K562 (cell line): ENCODE measurements around the gene DCAF7. TPM values are rescaled to one million over a fixed set of nuclear protein-coding genes. Genes with fewer than 3 reads are reported as not detected.

Experiments used
- ATAC-seq: fragments of 200-7000 bp; cut with Tn5 transposase; 3 replicates; pipeline ENCODE4 v1.9.1; 2020; ENCODE audit warnings: moderate library complexity
- BruUV-seq: library from RNA; stranded (reverse); fragments of 400-500 nt; replicated peaks from 2 replicates; lab custom pipeline; 2021; lab: Mats Ljungman, UMichigan
- CTCF ChIA-PET: fragments of 300-600 bp; formaldehyde crosslinking; extraction: SDS; loops from one replicate; lab custom pipeline; 2021; ENCODE audit warnings: low intra/inter-chr PET ratio; lab: Yijun Ruan, JAX
- POLR2A ChIA-PET: fragments of 300-600, 350-650 bp; sonication (Branson Sonifier 250); formaldehyde crosslinking; extraction: SDS; loops from one replicate; lab custom pipeline; 2021; ENCODE audit warnings: antibody characterized with exemption, inconsistent platforms; lab: Yijun Ruan, JAX
- DNase-seq, 4 experiments: peaks; one replicate each; pipeline versions ENCODE4 v3.0.0 to v3.0.0-alpha.2; 2011 to 2018; ENCODE audit warnings: low spot score in 3 of 4, mixed read lengths in 3 of 4; ENCODE audit errors: extremely low read depth in 1 of 4
- FAIRE-seq: peaks from 2 replicates; lab custom pipeline; 2011; peaks lifted over from hg19 to GRCh38; lab: Jason Lieb, UNC
- H2AFZ ChIP-seq: 2 replicates; pipeline ENCODE4 v1.6.0; 2011; ENCODE audit warnings: low read depth, low read length, control low read depth, inconsistent platforms
- H3K27ac ChIP-seq: fragments of 200-600 bp; 3 replicates; pipeline ENCODE4 v1.8.0; 2011; ENCODE audit warnings: low read depth, mild to moderate bottlenecking, control low read depth, inconsistent platforms, low read length, moderate library complexity, mixed read lengths; ENCODE audit errors: extremely low read depth
- H3K27me3 ChIP-seq, 2 experiments: fragments of 300-600 bp in 1 of 2; 2 replicates in 1 of 2; 3 replicates in 1 of 2; pipeline versions ENCODE4 v1.6.0 to v1.8.0; 2011; ENCODE audit warnings: inconsistent platforms in 2 of 2, low read length in 2 of 2, mild to moderate bottlenecking in 1 of 2, mixed read lengths in 1 of 2, moderate library complexity in 1 of 2; ENCODE audit not compliant: control insufficient read depth in 2 of 2, insufficient read depth in 2 of 2
- H3K36me3 ChIP-seq: fragments of 300-600 bp; 3 replicates; pipeline ENCODE4 v1.8.0; 2011; ENCODE audit warnings: mild to moderate bottlenecking, low read length, inconsistent platforms; ENCODE audit not compliant: control insufficient read depth, insufficient read depth
- H3K4me1 ChIP-seq, 2 experiments: fragments of 200-600 bp in 1 of 2; replicated peaks in 1 of 2; 2 replicates in 1 of 2; 3 replicates in 1 of 2; pipeline versions ENCODE4 v1.5.1 to v1.8.0; 2011; ENCODE audit warnings: inconsistent platforms in 2 of 2, low read length in 2 of 2, mild to moderate bottlenecking in 1 of 2, mixed read lengths in 1 of 2, moderate library complexity in 1 of 2; ENCODE audit not compliant: control insufficient read depth in 2 of 2, insufficient read depth in 2 of 2
- H3K4me2 ChIP-seq: 2 replicates; pipeline ENCODE4 v1.6.1; 2011; ENCODE audit warnings: low read length, control low read depth, inconsistent platforms, mixed read lengths; ENCODE audit not compliant: insufficient read depth
- H3K4me3 ChIP-seq: fragments of 200-600 bp; sonication (generic), shearing (Covaris generic); 2 replicates; pipeline ENCODE4 v1.5.1; 2016; ENCODE audit warnings: control low read depth, inconsistent platforms
- H3K79me2 ChIP-seq: fragments of 200-600 bp; 3 replicates; pipeline ENCODE4 v1.8.0; 2011; ENCODE audit warnings: low read length, inconsistent platforms; ENCODE audit not compliant: control insufficient read depth, insufficient read depth
- H3K9ac ChIP-seq, 2 experiments: 2 replicates each; pipeline versions ENCODE4 v1.6.0 to v1.6.1; 2011; ENCODE audit warnings: low read depth in 2 of 2, low read length in 2 of 2, control low read depth in 1 of 2, inconsistent platforms in 1 of 2, mild to moderate bottlenecking in 1 of 2, mixed read lengths in 1 of 2; ENCODE audit not compliant: insufficient read depth in 1 of 2
- H3K9me1 ChIP-seq: one replicate; pipeline ENCODE4 v1.6.0; 2011; ENCODE audit warnings: inconsistent platforms, mild to moderate bottlenecking, low read length, moderate library complexity; ENCODE audit not compliant: control insufficient read depth, insufficient read depth
- H3K9me3 ChIP-seq: replicated peaks from 2 replicates; pipeline ENCODE4 v1.5.1; 2011; ENCODE audit warnings: low read depth, low read length, inconsistent platforms; ENCODE audit not compliant: control insufficient read depth, insufficient read depth
- H4K20me1 ChIP-seq: replicated peaks from 2 replicates; pipeline ENCODE4 v1.6.1; 2011; ENCODE audit warnings: low read length, inconsistent platforms, mixed read lengths; ENCODE audit not compliant: control insufficient read depth, insufficient read depth
- ARID1B ChIP-seq: fragments of 450-650 bp; IDR thresholded peaks from 2 replicates; pipeline ENCODE4 v1.6.1; 2016; ENCODE audit warnings: antibody characterized with exemption, mild to moderate bottlenecking, inconsistent platforms
- CBFA2T3 ChIP-seq: fragments of 450-650 bp; IDR thresholded peaks from 2 replicates; pipeline ENCODE4 v1.6.1; 2017
- FOXA3 ChIP-seq, 2 experiments: fragments of 450-650 bp in 1 of 2; sonication (generic) in 1 of 2; formaldehyde crosslinking; IDR thresholded peaks in 1 of 2; conservative IDR thresholded peaks in 1 of 2; 2 replicates each; pipeline versions ENCODE4 v1.4.0 to v1.8.0; 2020 to 2022; ENCODE audit warnings: mild to moderate bottlenecking in 2 of 2, missing genetic modification reagents in 1 of 2
- HOXB6 ChIP-seq: fragments of 250-450 bp; sonication (Bioruptor Pico); IDR thresholded peaks from 2 replicates; pipeline ENCODE4 v1.5.1; 2022; ENCODE audit warnings: mild to moderate bottlenecking, borderline replicate concordance
- ID3 ChIP-seq, 2 experiments: fragments of 250-450 bp in 1 of 2; fragments of 450-650 bp in 1 of 2; sonication (Bioruptor Pico) in 1 of 2; IDR thresholded peaks; 2 replicates each; pipeline versions ENCODE4 v1.6.1 to v1.8.0; 2016 to 2021; ENCODE audit warnings: mild to moderate bottlenecking in 2 of 2, moderate library complexity in 2 of 2, missing compliant biosample characterization in 1 of 2, missing genetic modification characterization in 1 of 2
- POU5F1 ChIP-seq: fragments of 150-350 bp; IDR thresholded peaks from 2 replicates; pipeline ENCODE4 v1.6.1; 2014; ENCODE audit warnings: borderline replicate concordance, low read length, low read depth, mild to moderate bottlenecking; ENCODE audit not compliant: partially characterized antibody
- SMARCA4 ChIP-seq: fragments of 450-650 bp; IDR thresholded peaks from 2 replicates; pipeline ENCODE4 v1.6.1; 2016
- TAL1 ChIP-seq: fragments of 450-650 bp; IDR thresholded peaks from 2 replicates; pipeline ENCODE4 v1.6.1; 2016; ENCODE audit warnings: mild to moderate bottlenecking
- TCF3 ChIP-seq: sonication (generic); formaldehyde crosslinking; IDR thresholded peaks from 2 replicates; pipeline ENCODE4 v1.4.0; 2020; ENCODE audit warnings: mild to moderate bottlenecking, missing genetic modification reagents
- ZKSCAN1 ChIP-seq: fragments of 150-350 bp; IDR thresholded peaks from 2 replicates; pipeline ENCODE4 v1.6.1; 2016; ENCODE audit warnings: low read depth, low read length
- ZNF75A ChIP-seq: fragments of 450-650 bp; formaldehyde crosslinking; IDR thresholded peaks from 2 replicates; pipeline ENCODE4 v1.4.0; 2020; ENCODE audit warnings: mild to moderate bottlenecking
- in situ Hi-C: fragments of 300-500 bp; cut with MboI; formaldehyde crosslinking; loops from 4 replicates; pipeline ENCODE4 v1.15.0; 2018; ENCODE audit warnings: inconsistent platforms, mixed read lengths
- intact Hi-C: fragments of 100-400 bp; cut with micrococcal nuclease; formaldehyde crosslinking; loops from 2 replicates; pipeline ENCODE4 v1.14.2; 2022
- polyA plus RNA-seq, 8 experiments: library from polyadenylated mRNA; depleted of rRNA in 4 of 8; stranded (reverse) in 5 of 8; unstranded in 3 of 8; fragments of >200 nt; fragmentation: Nextera tagmentation in 2 of 8; fragmentation: Illumina TruSeq in 1 of 8; extraction: Ambion mirVana in 2 of 8; extraction: Trizol in 1 of 8; gene quantifications; 2 replicates each; pipeline versions ENCODE4 v1.2.1 to v1.2.3, GENCODE V29; 2011 to 2014; ENCODE audit warnings: inconsistent platforms in 1 of 8, missing spikeins in 1 of 8
- total RNA-seq, 7 experiments: library from RNA; depleted of rRNA in 6 of 7; stranded (reverse); fragments of >200 nt in 6 of 7; fragmentation: Illumina TruSeq in 2 of 7; extraction: Trizol in 2 of 7; gene quantifications; 2 replicates each; pipeline versions ENCODE4 v1.2.1 to v1.2.3, GENCODE V29; 2011 to 2021; ENCODE audit warnings: low replicate concordance in 1 of 7

DCAF7 gene
- total and polyA plus RNA-seq, 9 of the 15 experiments (the other 6 are each of a cell fraction or from before 2014, with no cell fraction given) = 30.8 to 123 (median 40.2) TPM

GRCh38 chr17:63633742-63634141 lies 83.5 kb downstream of the DCAF7 start:
- no peak overlapping the region for H3K4me3 ChIP-seq
- H3K79me2 ChIP-seq = no peaks in the 10 kb centered on the region
- intact Hi-C loops (no loop called here), in situ Hi-C loops (no loop called here)
- H3K9me1 ChIP-seq = no peaks in the 10 kb centered on the region
- DNase-seq = no peak
- BruUV-seq = no TSS peak
- peak overlapping the region; percentile 52 for H2AFZ ChIP-seq
- H3K4me2 ChIP-seq = peak overlapping the region; percentile 46
- H3K9ac ChIP-seq = peak overlapping the region in 1 of 2 experiments; percentile 62; a peak in 2 of 4 replicates
- POLR2A ChIA-PET = interaction anchor here (0.6 to 2.0 kb wide), 7 partner anchors 9 to 83 kb away, joined by 3 to 7 read pairs (median 3); partner anchors contain the start of gene DCAF7
- peaks cover 3 to 23% of the 10 kb centered on the region in 2 experiments; a peak in 4 of 5 replicates for H3K4me1 ChIP-seq
- H3K36me3 ChIP-seq = peaks cover 34% of the 10 kb centered on the region
- CTCF ChIA-PET = no interaction called here
- FAIRE-seq = no peak
- no peaks in the 10 kb centered on the region for H3K27me3 ChIP-seq
- no peaks in the 10 kb centered on the region for H4K20me1 ChIP-seq
- TF ChIP-seq TAL1 (peak; percentile 35; the same call in 1 of the 2 replicates), POU5F1 (no peak), CBFA2T3 (peak; percentile 63), HOXB6 (CRISPR knock-in tag) (no peak), FOXA3 (CRISPR knock-in tag; conservative IDR thresholded peaks at IDR 0.05 in 1 of 2, IDR thresholded peaks at IDR 0.05 in 1 of 2) (0 out of 4 replicates have a peak, but pooled peaks of 1 of the 2 experiments have one; percentile 19), SMARCA4 (0 out of 2 replicates have a peak, but pooled peaks have one; percentile 8), ARID1B (peak; percentile 44; the same call in 1 of the 2 replicates), TCF3 (CRISPR knock-in tag) (peak; percentile 53), ZKSCAN1 (0 out of 2 replicates have a peak, but pooled peaks have one; percentile 2), ZNF75A (no peak), ID3 (CRISPR knock-in tag; IDR thresholded peaks at IDR 0.05) (no peak), ID3 (tag; IDR thresholded peaks at IDR 0.05) (0 out of 2 replicates have a peak, but pooled peaks have one; percentile 18)
- no peaks in the 10 kb centered on the region for H3K9me3 ChIP-seq
- peak overlapping the region; percentile 75 for H3K27ac ChIP-seq
- peak; percentile 24 for ATAC-seq
